Fibroblast of villous mesenchyme (primary cell): Measurements from ENCODE around the gene ARF3. TPM values are rescaled to one million over a fixed set of nuclear protein-coding genes. Genes with fewer than 3 reads are reported as not detected.

ENCODE experiments used
- DNase-seq: peaks from one replicate; pipeline ENCODE4 v3.0.0-alpha.2; 2010; ENCODE audit warnings: low read depth
- H3K4me3 ChIP-seq: 2 replicates; pipeline ENCODE4 v1.5.1; 2011; ENCODE audit warnings: low read depth, mild to moderate bottlenecking, low read length
- CTCF ChIP-seq: IDR thresholded peaks from 2 replicates; pipeline ENCODE4 v1.5.1; 2012; ENCODE audit warnings: low read depth, mild to moderate bottlenecking, low read length; ENCODE audit not compliant: insufficient read depth
- total RNA-seq: library from RNA; depleted of rRNA; stranded (reverse); fragments of >200 nt; gene quantifications from 2 replicates; pipeline ENCODE4 v1.2.3, GENCODE V29; 2012

Gene ARF3
- total RNA-seq, 1 donor = 68.2 TPM

GRCh38 chr12:48929551-48929950 lies 27.7 kb downstream of the ARF3 start:
- TF ChIP-seq CTCF = no peak
- no peak overlapping the region for H3K4me3 ChIP-seq
- DNase-seq = no peak

GRCh38 chr12:48927261-48927660 lies 30.0 kb downstream of the ARF3 start:
- TF ChIP-seq CTCF = no peak
- DNase-seq = peak; percentile 92
- H3K4me3 ChIP-seq = no peak overlapping the region

- peak within 1 kb of the TSS; percentile 76 for H3K4me3 ChIP-seq
- DNase-seq = peak; percentile 57
- no peak for TF ChIP-seq CTCF
Observed at GRCh38 chr12:48925304-48926011, 31.8 kb downstream of the ARF3 start, which contains the start of gene FKBP11. FKBP11 (minus strand) TSS chr12:48925492; CDS start chr12:48925428, 64 bp downstream.

- peak; percentile 72 for TF ChIP-seq CTCF
- DNase-seq = peak; percentile 61
- peak overlapping the region; percentile 76 for H3K4me3 ChIP-seq
Observed at GRCh38 chr12:48924617-48925303, 32.5 kb downstream of the ARF3 start.

GRCh38 chr12:48923117-48923516 lies 34.2 kb downstream of the ARF3 start:
- DNase-seq = no peak
- TF ChIP-seq CTCF = no peak
- no peak overlapping the region for H3K4me3 ChIP-seq

- H3K4me3 ChIP-seq = no peak overlapping the region
- no peak for TF ChIP-seq CTCF
- peak; percentile 24 for DNase-seq
Observed at GRCh38 chr12:48917857-48918537, 39.3 kb downstream of the ARF3 start.
